GM06990 (cell line): Measurements from ENCODE around the gene SPRR1B.

Source experiments
- DNase-seq: peaks from one replicate; pipeline ENCODE4 v3.0.0-alpha.2; 2011; ENCODE audit not compliant: insufficient read length; ENCODE audit errors: extremely low read depth
- H3K27me3 ChIP-seq: replicated peaks from 2 replicates; pipeline ENCODE4 v1.6.0; 2011; ENCODE audit warnings: low read length; ENCODE audit not compliant: control insufficient read depth, insufficient read depth
- H3K36me3 ChIP-seq: 2 replicates; pipeline ENCODE4 v1.5.1; 2011; ENCODE audit warnings: low read length; ENCODE audit not compliant: control insufficient read depth, insufficient read depth
- H3K4me3 ChIP-seq: replicated peaks from 2 replicates; pipeline ENCODE4 v1.5.1; 2011; ENCODE audit warnings: low read depth, mild to moderate bottlenecking, control low read depth, low read length
- TF ChIP-seq, protein P1 (sequence below): IDR thresholded peaks from 2 replicates; pipeline ENCODE4 v1.5.1; 2011; ENCODE audit warnings: low read length, control low read depth, mild to moderate bottlenecking, inconsistent platforms; ENCODE audit not compliant: insufficient read depth, poor library complexity, severe bottlenecking

Gene SPRR1B, protein sequence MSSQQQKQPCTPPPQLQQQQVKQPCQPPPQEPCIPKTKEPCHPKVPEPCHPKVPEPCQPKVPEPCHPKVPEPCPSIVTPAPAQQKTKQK

DNA sequence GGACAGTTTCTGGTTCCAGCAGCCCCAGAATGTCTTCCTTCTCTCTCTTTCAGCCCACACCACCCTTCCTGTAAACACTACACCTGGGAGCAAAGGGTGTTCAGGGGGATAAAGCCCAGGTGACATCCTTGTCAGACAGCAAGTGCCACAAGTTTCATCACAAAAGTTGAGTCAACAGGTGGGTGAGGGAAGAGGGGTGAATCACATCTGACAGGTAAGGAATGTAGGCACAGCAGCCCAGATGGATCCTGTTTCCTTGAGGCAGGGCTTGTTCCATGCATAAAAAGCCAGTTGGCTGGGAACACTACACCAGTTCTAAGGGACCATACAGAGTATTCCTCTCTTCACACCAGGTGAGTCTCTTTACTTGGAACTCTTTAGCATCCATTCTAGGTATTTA, at the start of gene SPRR1B:
Gene SPRR1B (plus strand): TSS at position 309 of the 400 bp plus-strand sequence. CDS start 1,143 bp downstream, outside the sequence.
- TF ChIP-seq, protein P1, sequence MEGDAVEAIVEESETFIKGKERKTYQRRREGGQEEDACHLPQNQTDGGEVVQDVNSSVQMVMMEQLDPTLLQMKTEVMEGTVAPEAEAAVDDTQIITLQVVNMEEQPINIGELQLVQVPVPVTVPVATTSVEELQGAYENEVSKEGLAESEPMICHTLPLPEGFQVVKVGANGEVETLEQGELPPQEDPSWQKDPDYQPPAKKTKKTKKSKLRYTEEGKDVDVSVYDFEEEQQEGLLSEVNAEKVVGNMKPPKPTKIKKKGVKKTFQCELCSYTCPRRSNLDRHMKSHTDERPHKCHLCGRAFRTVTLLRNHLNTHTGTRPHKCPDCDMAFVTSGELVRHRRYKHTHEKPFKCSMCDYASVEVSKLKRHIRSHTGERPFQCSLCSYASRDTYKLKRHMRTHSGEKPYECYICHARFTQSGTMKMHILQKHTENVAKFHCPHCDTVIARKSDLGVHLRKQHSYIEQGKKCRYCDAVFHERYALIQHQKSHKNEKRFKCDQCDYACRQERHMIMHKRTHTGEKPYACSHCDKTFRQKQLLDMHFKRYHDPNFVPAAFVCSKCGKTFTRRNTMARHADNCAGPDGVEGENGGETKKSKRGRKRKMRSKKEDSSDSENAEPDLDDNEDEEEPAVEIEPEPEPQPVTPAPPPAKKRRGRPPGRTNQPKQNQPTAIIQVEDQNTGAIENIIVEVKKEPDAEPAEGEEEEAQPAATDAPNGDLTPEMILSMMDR, result no peak
- Histone ChIP-seq H3K36me3 (no peaks in the 10 kb centered on the region), H3K4me3 (no peak within 1 kb of the TSS), H3K27me3 (0 out of 2 replicates have a peak, but pooled peaks cover 1% of the 10 kb centered on the region)
- DNase-seq, result no peak

DNA sequence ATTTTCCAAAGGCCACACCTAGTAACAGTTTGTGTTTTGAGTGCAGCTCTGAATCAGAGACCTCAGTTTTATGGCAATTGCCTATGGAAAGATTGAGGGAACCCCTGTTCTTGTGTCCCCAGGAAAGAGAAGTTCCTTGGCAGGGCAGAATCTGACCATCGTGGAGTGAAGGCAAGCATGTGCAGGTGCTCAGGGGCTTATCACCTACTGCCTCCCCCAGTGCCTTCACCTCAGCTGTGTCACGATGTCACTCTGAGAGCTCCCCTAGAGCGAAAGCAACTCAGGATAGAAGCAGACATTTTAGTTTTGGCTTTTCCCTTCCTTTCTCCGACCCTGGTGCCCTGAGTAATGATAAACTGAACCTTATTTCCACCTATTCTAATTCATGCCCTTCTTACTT, 48.9 kb upstream of the SPRR1B start:
- Histone ChIP-seq H3K27me3 (peaks cover 2% of the 10 kb centered on the region; the same call in 1 of the 2 replicates), H3K4me3 (no peak overlapping the region), H3K36me3 (no peaks in the 10 kb centered on the region)
- DNase-seq, result no peak
- TF ChIP-seq, protein P1, result no peak

DNA sequence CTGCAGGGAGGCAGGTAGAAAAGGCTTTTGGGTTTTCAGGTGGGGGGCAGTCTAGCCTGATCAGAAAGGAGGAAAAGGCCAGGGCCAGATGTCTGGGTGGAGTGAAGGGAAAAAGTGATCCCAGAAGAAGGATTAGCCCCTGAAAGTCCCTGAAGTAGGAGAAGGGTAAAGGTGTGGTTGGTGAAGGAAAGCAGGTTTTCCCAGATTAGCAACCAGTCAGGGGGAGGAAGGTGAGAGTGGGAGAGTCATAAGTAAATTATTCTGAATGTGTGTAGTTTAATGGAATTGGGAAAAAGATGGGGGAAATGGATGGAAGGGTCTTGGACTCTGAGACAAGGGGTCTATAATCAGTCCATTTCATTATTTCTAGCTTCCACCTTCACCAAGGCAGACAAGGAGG, 47.8 kb upstream of the SPRR1B start:
- no peaks in the 10 kb centered on the region for H3K36me3 ChIP-seq
- TF ChIP-seq, protein P1, result no peak
- DNase-seq, result no peak
- peaks cover 2% of the 10 kb centered on the region; the same call in 1 of the 2 replicates for H3K27me3 ChIP-seq
- H3K4me3 ChIP-seq, result no peak overlapping the region

DNA sequence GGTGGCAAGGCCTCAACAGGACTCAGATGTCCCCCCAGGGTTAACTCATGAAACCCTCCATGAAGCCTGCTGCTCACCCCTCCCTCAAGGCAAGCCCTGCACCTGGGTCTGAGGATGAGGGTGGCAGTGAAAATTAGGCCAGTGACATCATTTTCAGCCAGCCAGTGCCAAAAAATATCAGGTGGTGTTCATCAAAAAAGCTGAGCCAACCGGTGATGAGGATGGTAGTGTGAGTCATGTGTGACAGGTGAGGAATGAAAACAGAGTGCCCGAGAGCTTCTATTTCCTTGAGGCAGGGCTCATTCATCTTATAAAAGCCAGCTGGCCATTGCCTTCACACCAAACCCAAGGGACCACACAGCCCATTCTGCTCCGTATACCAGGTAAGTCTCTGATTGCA, 47.3 kb upstream of the SPRR1B start, which contains the start of gene SPRR1A:
Gene SPRR1A (plus strand): TSS at position 339 of the 400 bp plus-strand sequence. CDS start 1,150 bp downstream, outside the sequence.
- Histone ChIP-seq H3K27me3 (peaks cover 2% of the 10 kb centered on the region; the same call in 1 of the 2 replicates), H3K4me3 (no peak within 1 kb of the TSS)
- no peak for DNase-seq

DNA sequence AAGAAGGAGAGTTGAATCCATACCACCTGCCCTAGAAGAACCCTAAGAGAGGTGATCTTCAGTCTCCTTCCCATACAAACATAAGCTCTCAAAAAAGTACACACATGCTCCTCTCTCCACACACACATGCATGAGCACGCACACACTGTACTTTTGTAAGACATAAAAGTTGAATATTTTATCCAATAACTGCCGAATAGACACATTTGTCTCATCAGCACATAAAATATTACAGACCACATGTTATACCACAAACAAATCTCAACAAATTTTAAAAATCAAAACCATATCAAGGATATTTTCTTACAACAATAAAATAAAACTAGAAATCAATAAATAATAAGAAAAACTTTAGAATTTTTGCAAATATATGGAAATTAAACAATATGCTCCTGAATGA, 44.4 kb upstream of the SPRR1B start:
- Histone ChIP-seq H3K36me3 (no peaks in the 10 kb centered on the region), H3K27me3 (no peaks in the 10 kb centered on the region; the same call in none of the 2 replicates), H3K4me3 (no peak overlapping the region)
- TF ChIP-seq, protein P1, result no peak
- DNase-seq, result no peak

More for the DNA sequence above, 47.3 kb upstream of the SPRR1B start, which contains the start of gene SPRR1A:
- no peaks in the 10 kb centered on the region for H3K36me3 ChIP-seq
- TF ChIP-seq, protein P1, result no peak

DNA sequence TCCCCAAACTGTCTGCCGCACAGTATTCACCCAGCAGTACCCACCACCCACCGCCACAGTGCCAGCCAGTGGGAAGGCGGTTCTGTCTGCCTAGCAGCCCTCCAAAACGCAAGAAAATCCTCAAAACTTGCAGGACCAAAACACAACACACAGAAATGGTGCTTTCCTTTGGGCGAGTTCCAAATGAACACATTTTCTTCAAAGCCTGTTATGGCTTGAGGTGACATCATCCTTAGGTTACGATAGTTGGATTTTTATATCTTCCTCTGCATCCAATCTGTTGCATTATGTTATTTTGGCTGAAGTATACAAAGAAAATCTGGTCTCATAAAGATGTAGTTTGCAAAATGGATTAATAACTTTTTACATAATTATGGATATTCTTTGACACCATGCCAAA, 37.8 kb upstream of the SPRR1B start:
- H3K27me3 ChIP-seq, result no peaks in the 10 kb centered on the region; the same call in 1 of the 2 replicates
- H3K4me3 ChIP-seq, result no peak overlapping the region
- TF ChIP-seq, protein P1, result no peak
- no peak for DNase-seq
- H3K36me3 ChIP-seq, result no peaks in the 10 kb centered on the region
